GM23338 (cell line): Measurements from ENCODE around the gene PSMD8. TPM values are rescaled to one million over a fixed set of nuclear protein-coding genes. Genes with fewer than 3 reads are reported as not detected.
"Not testable (repeated sequence)": the region's sequence is repeated elsewhere in the genome, so short reads cannot be mapped to it uniquely, and the experiment has no call there.

Experiments
- ATAC-seq: fragments of 200-7000 bp; cut with Tn5 transposase; 3 replicates; pipeline ENCODE4 v1.9.1; 2020
- DNase-seq: peaks from one replicate; pipeline ENCODE4 v3.0.0-alpha.2; 2015; ENCODE audit warnings: low spot score
- H2AFZ ChIP-seq: fragments of 200-600 bp; sonication (generic); 2 replicates; pipeline ENCODE4 v1.8.0; 2016; ENCODE audit warnings: antibody characterized with exemption, mild to moderate bottlenecking, moderate library complexity
- H3F3A ChIP-seq: fragments of 200-600 bp; sonication (generic); replicated peaks from 2 replicates; pipeline ENCODE4 v1.8.0; 2017; ENCODE audit warnings: antibody characterized with exemption, mixed run types, low read depth
- H3K27ac ChIP-seq: fragments of 200-600 bp; sonication (generic); 2 replicates; pipeline ENCODE4 v1.6.1; 2016; ENCODE audit warnings: low read depth
- H3K27me3 ChIP-seq: fragments of 200-600 bp; sonication (generic); 2 replicates; pipeline ENCODE4 v1.8.0; 2016; ENCODE audit warnings: mild to moderate bottlenecking, mixed run types, moderate library complexity; ENCODE audit not compliant: insufficient read depth
- H3K36me3 ChIP-seq: fragments of 200-600 bp; sonication (generic); 2 replicates; pipeline ENCODE4 v1.8.0; 2016; ENCODE audit warnings: mild to moderate bottlenecking; ENCODE audit not compliant: insufficient read depth
- H3K4me1 ChIP-seq: fragments of 200-600 bp; sonication (generic); 2 replicates; pipeline ENCODE4 v1.8.0; 2016; ENCODE audit warnings: mild to moderate bottlenecking, moderate library complexity; ENCODE audit not compliant: insufficient read depth
- H3K4me2 ChIP-seq: fragments of 200-600 bp; sonication (generic); 2 replicates; pipeline ENCODE4 v1.7.1; 2017; ENCODE audit warnings: mixed run types
- H3K4me3 ChIP-seq: fragments of 200-600 bp; sonication (generic); 2 replicates; pipeline ENCODE4 v1.6.1; 2016; ENCODE audit warnings: mixed run types
- H3K79me2 ChIP-seq: fragments of 200-600 bp; sonication (generic); replicated peaks from 2 replicates; pipeline ENCODE4 v1.8.0; 2017; ENCODE audit warnings: mild to moderate bottlenecking; ENCODE audit not compliant: insufficient read depth
- H3K9me2 ChIP-seq: fragments of 200-600 bp; sonication (generic); 2 replicates; pipeline ENCODE4 v1.8.0; 2017; ENCODE audit not compliant: insufficient read depth
- H4K20me1 ChIP-seq: fragments of 200-600 bp; sonication (generic); replicated peaks from 2 replicates; pipeline ENCODE4 v1.8.0; 2017; ENCODE audit warnings: mild to moderate bottlenecking; ENCODE audit not compliant: insufficient read depth
- H3K27ac Mint-ChIP-seq: 2 replicates; pipeline ENCODE4 v1.8.0; 2020; ENCODE audit warnings: inconsistent platforms, mild to moderate bottlenecking, moderate library complexity, mixed read lengths
- H3K27me3 Mint-ChIP-seq: 3 replicates; pipeline ENCODE4 v1.8.0; 2022; ENCODE audit warnings: low read depth, mild to moderate bottlenecking, moderate library complexity, mixed read lengths, inconsistent platforms; ENCODE audit not compliant: insufficient read depth, poor library complexity
- H3K36me3 Mint-ChIP-seq: 3 replicates; pipeline ENCODE4 v1.8.0; 2021; ENCODE audit warnings: low read depth, mild to moderate bottlenecking, inconsistent platforms, moderate library complexity, mixed read lengths
- H3K4me1 Mint-ChIP-seq: 3 replicates; pipeline ENCODE4 v1.8.0; 2020; ENCODE audit warnings: mild to moderate bottlenecking, inconsistent platforms, mixed read lengths
- H3K4me3 Mint-ChIP-seq: 3 replicates; pipeline ENCODE4 v1.8.0; 2021; ENCODE audit warnings: moderate library complexity, mild to moderate bottlenecking, inconsistent platforms, mixed read lengths
- H3K9me3 Mint-ChIP-seq: 3 replicates; pipeline ENCODE4 v1.8.0; 2020; ENCODE audit warnings: moderate library complexity, mild to moderate bottlenecking, inconsistent platforms, mixed read lengths
- CREB1 ChIP-seq: fragments of 250-450 bp; sonication (Bioruptor Pico); IDR thresholded peaks from 2 replicates; pipeline ENCODE4 v1.5.0; 2020; ENCODE audit warnings: low read depth, mild to moderate bottlenecking, moderate library complexity
- CTCF ChIP-seq, 2 experiments: fragments of 200-600 bp in 1 of 2; sonication (generic) in 1 of 2; conservative IDR thresholded peaks; 2 replicates each; pipeline versions ENCODE4 v1.5.1 to v1.6.1; 2016 to 2017; ENCODE audit warnings: antibody characterized with exemption in 2 of 2, low read depth in 2 of 2, mild to moderate bottlenecking in 2 of 2, moderate library complexity in 1 of 2
- ETS1 ChIP-seq: IDR thresholded peaks from 2 replicates; pipeline ENCODE4 v1.6.1; 2016; ENCODE audit warnings: antibody characterized with exemption
- NANOG ChIP-seq: IDR thresholded peaks from 2 replicates; pipeline ENCODE4 v1.6.1; 2016; ENCODE audit warnings: antibody characterized with exemption, borderline replicate concordance
- POLR2AphosphoS5 ChIP-seq: IDR thresholded peaks from 2 replicates; pipeline ENCODE4 v1.6.1; 2016; ENCODE audit warnings: antibody characterized with exemption, low read depth
- REST ChIP-seq: IDR thresholded peaks from one replicate; pipeline ENCODE4 v1.6.1; 2018; ENCODE audit warnings: antibody characterized with exemption; ENCODE audit not compliant: unreplicated experiment
- ZNF114 ChIP-seq: fragments of 250-450 bp; sonication (Bioruptor Pico); IDR thresholded peaks from 2 replicates; pipeline ENCODE4 v1.5.0; 2020; ENCODE audit warnings: mild to moderate bottlenecking, moderate library complexity
- ZNF331 ChIP-seq: fragments of 250-450 bp; sonication (Bioruptor Pico); IDR thresholded peaks from 2 replicates; pipeline ENCODE4 v1.5.0; 2020; ENCODE audit warnings: low read depth, mild to moderate bottlenecking, moderate library complexity
- polyA plus RNA-seq: library from polyadenylated mRNA; unstranded; fragments of >200 nt; fragmentation: Nextera tagmentation; extraction: Ambion mirVana; gene quantifications from 2 replicates; pipeline ENCODE4 v1.2.1, GENCODE V29; 2016
- total RNA-seq: library from RNA; depleted of rRNA; stranded (reverse); fragments of >200 nt; shearing (Covaris generic); gene quantifications from 2 replicates; pipeline ENCODE4 v1.2.3, GENCODE V29; 2014

PSMD8 gene
- total and polyA plus RNA-seq, 2 experiments from 2014 or later, result 129 to 241 TPM

GRCh38 chr19:38425810-38426466 is 51.6 kb downstream of the PSMD8 start, which contains the start of gene RASGRP4:
Gene RASGRP4, minus strand, starts transcription at chr19:38426219. Its CDS starts 128 bp downstream, at chr19:38426091.
- H3K27ac Mint-ChIP-seq, result no peak within 1 kb of the TSS; the same call in 1 of the 2 replicates
- H3K4me1 ChIP-seq, result peaks cover 22% of the 10 kb centered on the region

GRCh38 chr19:38427035-38427677 is 52.8 kb downstream of the PSMD8 start:
- H3K4me3 ChIP-seq, H3K27me3 ChIP-seq, H3K9me3 Mint-ChIP-seq, H4K20me1 ChIP-seq, H3K36me3 ChIP-seq, H3K79me2 ChIP-seq, ATAC-seq, H3K4me3 Mint-ChIP-seq, H3K27ac Mint-ChIP-seq, H3K9me2 ChIP-seq, H3K36me3 Mint-ChIP-seq, DNase-seq: not testable (repeated sequence)
- Mint-ChIP-seq H3K4me1 (peaks cover 16% of the 10 kb centered on the region), H3K27me3 (peaks cover 14% of the 10 kb centered on the region)
- H3K27ac ChIP-seq, result 0 out of 2 replicates have a peak overlapping the region, but pooled peaks have one; percentile 30
- H2AFZ ChIP-seq, result peak overlapping the region; percentile 95
- peaks cover 27% of the 10 kb centered on the region for H3K4me1 ChIP-seq
- peak overlapping the region; percentile 56; the same call in 1 of the 2 replicates for H3K4me2 ChIP-seq
- H3F3A ChIP-seq, result peaks cover 20% of the 10 kb centered on the region

More at GRCh38 chr19:38425810-38426466, 51.6 kb downstream of the PSMD8 start, which contains the start of gene RASGRP4:
- Histone ChIP-seq H3K9me2 (no peaks in the 10 kb centered on the region), H3K36me3 (no peaks in the 10 kb centered on the region), H3F3A (peaks cover 20% of the 10 kb centered on the region), H3K79me2 (no peaks in the 10 kb centered on the region), H4K20me1 (no peaks in the 10 kb centered on the region), H3K27ac (0 out of 2 replicates have a peak within 1 kb of the TSS, but pooled peaks have one; percentile 30), H2AFZ (peak within 1 kb of the TSS; percentile 95), H3K4me3 (peak within 1 kb of the TSS; percentile 46), H3K4me2 (peak within 1 kb of the TSS; percentile 56), H3K27me3 (no peaks in the 10 kb centered on the region)
- DNase-seq (peak; percentile 75), ATAC-seq (peak; percentile 81)
- Mint-ChIP-seq H3K4me1 (peaks cover 12% of the 10 kb centered on the region), H3K9me3 (no peaks in the 10 kb centered on the region), H3K36me3 (no peaks in the 10 kb centered on the region), H3K4me3 (peak within 1 kb of the TSS; percentile 58; the same call in 2 of the 3 replicates), H3K27me3 (peaks cover 14% of the 10 kb centered on the region)
- TF ChIP-seq POLR2AphosphoS5, result no peak
- 0 out of 4 replicates have a peak, but pooled peaks of 1 of the 2 experiments have one; percentile 1 for TF ChIP-seq CTCF (conservative IDR thresholded peaks at IDR 0.05; ENCODE audit: low read depth in 2 of 2)
- TF ChIP-seq ZNF114 (CRISPR knock-in tag), result no peak

- DNase-seq (no peak), ATAC-seq (no peak)
- Histone ChIP-seq H3K27ac (peak overlapping the region; percentile 66; the same call in 1 of the 2 replicates), H3K4me2 (no peak overlapping the region), H3K4me1 (peaks cover 32% of the 10 kb centered on the region), H4K20me1 (no peaks in the 10 kb centered on the region), H3K9me2 (no peaks in the 10 kb centered on the region), H3K27me3 (no peaks in the 10 kb centered on the region), H2AFZ (no peak overlapping the region), H3K79me2 (0 out of 2 replicates have a peak, but pooled peaks cover 3% of the 10 kb centered on the region), H3K36me3 (no peaks in the 10 kb centered on the region), H3K4me3 (no peak overlapping the region), H3F3A (peaks cover 25% of the 10 kb centered on the region)
- H3K4me1 Mint-ChIP-seq, result peaks cover 19% of the 10 kb centered on the region
- H3K9me3 Mint-ChIP-seq, result no peaks in the 10 kb centered on the region
- H3K36me3 Mint-ChIP-seq, result no peaks in the 10 kb centered on the region
- H3K27ac Mint-ChIP-seq, result 0 out of 2 replicates have a peak overlapping the region, but pooled peaks have one; percentile 4
- H3K27me3 Mint-ChIP-seq, result peaks cover 17% of the 10 kb centered on the region
- no peak overlapping the region; the same call in 2 of the 3 replicates for H3K4me3 Mint-ChIP-seq
- TF ChIP-seq REST (no peak), NANOG (no peak), ZNF331 (CRISPR knock-in tag) (no peak), ETS1 (no peak), CREB1 (CRISPR knock-in tag) (no peak)
These were observed 54.9 kb downstream of the PSMD8 start for GRCh38 chr19:38429055-38429810.
